SU-DHL-6 (cell line): ENCODE data around the gene OSBP2.
"Not testable (repeated sequence)": the region's sequence is repeated elsewhere in the genome, so short reads cannot be mapped to it uniquely, and the experiment has no call there.

ENCODE experiments used
- CTCF ChIP-seq: fragments of 200-600 bp; sonication (generic); IDR thresholded peaks from one replicate; pipeline ENCODE4 v1.5.1; 2017; ENCODE audit warnings: antibody characterized with exemption, mild to moderate bottlenecking, low read length, moderate library complexity; ENCODE audit not compliant: insufficient read depth, poor library complexity, severe bottlenecking
- EZH2phosphoT487 ChIP-seq: fragments of 200-600 bp; sonication (generic), shearing (Covaris generic); conservative IDR thresholded peaks from 2 replicates; pipeline ENCODE4 v1.6.1; 2018; ENCODE audit warnings: mild to moderate bottlenecking, antibody characterized with exemption, low read length, moderate library complexity, mixed read lengths

DNA sequence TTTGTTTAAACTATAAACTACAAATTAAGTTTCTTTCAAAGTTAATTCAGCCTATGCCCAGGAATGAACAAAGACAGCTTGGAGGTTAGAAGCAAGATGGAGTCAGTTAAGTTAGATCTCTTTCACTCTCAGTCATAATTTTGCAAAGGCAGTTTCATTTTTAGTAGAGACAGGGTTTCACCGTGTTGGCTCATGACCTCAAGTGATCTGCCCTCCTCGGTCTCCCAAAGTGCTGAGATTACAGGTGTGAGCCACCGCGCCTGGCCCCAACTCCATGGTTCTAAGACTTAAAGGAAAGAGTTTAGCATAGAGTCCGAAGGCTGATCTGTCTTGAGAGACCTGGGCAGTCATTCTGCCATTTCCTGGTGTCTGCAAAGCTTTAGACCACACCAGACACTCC lies 45.8 kb downstream of the OSBP2 start:
- not testable (repeated sequence) for TF ChIP-seq CTCF, EZH2phosphoT487
